Activated CD4-positive, alpha-beta T cell treated with anti-CD3 and anti-CD28 coated beads, Interleukin-2, amount 50 U/mL, for 48 hours (primary cell): ENCODE results near the gene DDX56.
"Not testable (repeated sequence)": the region's sequence is repeated elsewhere in the genome, so short reads cannot be mapped to it uniquely, and the experiment has no call there.

ENCODE experiments used
- DNase-seq, 2 experiments: peaks; one replicate each; pipeline ENCODE4 v3.0.0-alpha.2; 2020

DDX56 gene

GRCh38 chr7:44561962-44562621, 11.6 kb downstream of the DDX56 start:
- no peak for DNase-seq

- DNase-seq = no peak
These were observed 12.2 kb downstream of the DDX56 start for GRCh38 chr7:44561481-44561880.

- no peak for DNase-seq
These were observed 14.2 kb downstream of the DDX56 start for GRCh38 chr7:44559485-44559884.

- DNase-seq = no peak
These were observed 16.2 kb downstream of the DDX56 start for GRCh38 chr7:44557485-44557884.

GRCh38 chr7:44555350-44555749, 18.4 kb downstream of the DDX56 start:
- DNase-seq = no peak

GRCh38 chr7:44552473-44553005, 21.2 kb downstream of the DDX56 start:
- not testable (repeated sequence) for DNase-seq

- DNase-seq = no peak
These were observed 24.3 kb downstream of the DDX56 start for GRCh38 chr7:44549457-44549856.

GRCh38 chr7:44548893-44549292, 24.8 kb downstream of the DDX56 start:
- no peak for DNase-seq

- DNase-seq = no peak
These were observed 26.0 kb downstream of the DDX56 start for GRCh38 chr7:44547536-44548231.

GRCh38 chr7:44541876-44542610, 31.7 kb downstream of the DDX56 start:
- no peak for DNase-seq

GRCh38 chr7:44541028-44541869, 32.5 kb downstream of the DDX56 start, which contains the start of gene NPC1L1:
Gene NPC1L1, minus strand, starts transcription at chr7:44541330. Its CDS starts 71 bp downstream, at chr7:44541259.
- DNase-seq = no peak

- DNase-seq = no peak
These were observed 33.1 kb downstream of the DDX56 start for GRCh38 chr7:44540592-44541027.

- no peak for DNase-seq
These were observed 33.8 kb downstream of the DDX56 start for GRCh38 chr7:44539669-44540506.

- no peak for DNase-seq
These were observed 34.7 kb downstream of the DDX56 start for GRCh38 chr7:44538798-44539668.

GRCh38 chr7:44538093-44538797, 35.5 kb downstream of the DDX56 start:
- DNase-seq = no peak

GRCh38 chr7:44537442-44537841, 36.3 kb downstream of the DDX56 start:
- no peak for DNase-seq

- no peak for DNase-seq
These were observed 37.6 kb downstream of the DDX56 start for GRCh38 chr7:44536090-44536489.

- DNase-seq = no peak
These were observed 38.2 kb downstream of the DDX56 start for GRCh38 chr7:44535348-44536064.

GRCh38 chr7:44534501-44534900, 39.2 kb downstream of the DDX56 start:
- DNase-seq = peak; percentile 45 to 65
